GM12878 (cell line): ENCODE results near the gene C1QBP. TPM values are rescaled to one million over a fixed set of nuclear protein-coding genes. Genes with fewer than 3 reads are reported as not detected.

ENCODE experiments used
- ATAC-seq: fragments of 200-7000 bp; cut with Tn5 transposase; 3 replicates; pipeline ENCODE4 v1.9.1; 2020; ENCODE audit warnings: mild to moderate bottlenecking, moderate library complexity
- BruUV-seq: library from RNA; stranded (reverse); fragments of 400-500 nt; replicated peaks from 2 replicates; lab custom pipeline; 2021; lab: Mats Ljungman, UMichigan
- CTCF ChIA-PET: fragments of 300-600 bp; sonication (Branson Sonifier 250); formaldehyde crosslinking; extraction: SDS; loops from one replicate; lab custom pipeline; 2021; ENCODE audit warnings: inconsistent platforms; lab: Yijun Ruan, JAX
- POLR2A ChIA-PET: fragments of 350-600 bp; formaldehyde crosslinking; extraction: SDS; loops from one replicate; lab custom pipeline; 2021; ENCODE audit warnings: inconsistent platforms; lab: Charles Lee
- RAD21 ChIA-PET: fragments of 300-600 bp; sonication (Branson Sonifier 250); formaldehyde crosslinking; loops from one replicate; lab custom pipeline; 2023; ENCODE audit warnings: antibody characterized with exemption; ENCODE audit not compliant: unreplicated experiment; lab: Charles Lee
- SMC1A ChIA-PET: fragments of 300-600 bp; sonication (Branson Sonifier 250); formaldehyde crosslinking; loops from one replicate; lab custom pipeline; 2023; ENCODE audit not compliant: unreplicated experiment, uncharacterized antibody; lab: Charles Lee
- DNase-seq: peaks from one replicate; pipeline ENCODE4 v3.0.0-alpha.2; 2011; ENCODE audit warnings: low read depth, low spot score
- FAIRE-seq: peaks from 3 replicates; lab custom pipeline; 2011; peaks lifted over from hg19 to GRCh38; lab: Jason Lieb, UNC
- H2AFZ ChIP-seq: 2 replicates; pipeline ENCODE4 v1.6.0; 2011; ENCODE audit warnings: low read depth, low read length, control low read depth; ENCODE audit not compliant: control insufficient read depth
- H3K27ac ChIP-seq: 2 replicates; pipeline ENCODE4 v1.5.1; 2011; ENCODE audit warnings: control low read depth; ENCODE audit not compliant: control insufficient read depth, insufficient read depth
- H3K27me3 ChIP-seq, 2 experiments: replicated peaks in 1 of 2; 2 replicates each; pipeline versions ENCODE4 v1.6.0 to v1.6.1; 2011; ENCODE audit warnings: low read length in 1 of 2; ENCODE audit not compliant: control insufficient read depth in 2 of 2, insufficient read depth in 2 of 2
- H3K36me3 ChIP-seq, 2 experiments: 2 replicates each; pipeline ENCODE4 v1.5.1; 2011; ENCODE audit warnings: low read length in 1 of 2; ENCODE audit not compliant: control insufficient read depth in 2 of 2, insufficient read depth in 2 of 2
- H3K4me1 ChIP-seq: 2 replicates; pipeline ENCODE4 v1.6.1; 2011; ENCODE audit warnings: mild to moderate bottlenecking, low read length, moderate library complexity, mixed read lengths; ENCODE audit not compliant: control insufficient read depth, insufficient read depth
- H3K4me2 ChIP-seq: 2 replicates; pipeline ENCODE4 v1.6.0; 2011; ENCODE audit warnings: control low read depth; ENCODE audit not compliant: control insufficient read depth, insufficient read depth
- H3K4me3 ChIP-seq: fragments of 200-600 bp; sonication (generic); 2 replicates; pipeline ENCODE4 v1.5.1; 2016
- H3K79me2 ChIP-seq: 2 replicates; pipeline ENCODE4 v1.6.0; 2011; ENCODE audit warnings: low read length; ENCODE audit not compliant: control insufficient read depth, insufficient read depth
- H3K9ac ChIP-seq: 2 replicates; pipeline ENCODE4 v1.8.0; 2011; ENCODE audit warnings: low read length, control low read depth, mixed read lengths; ENCODE audit not compliant: control insufficient read depth, insufficient read depth
- H3K9me3 ChIP-seq: replicated peaks from 3 replicates; pipeline ENCODE4 v1.5.1; 2011; ENCODE audit warnings: mild to moderate bottlenecking, low read length; ENCODE audit not compliant: control insufficient read depth, insufficient read depth
- H4K20me1 ChIP-seq: 2 replicates; pipeline ENCODE4 v1.6.0; 2011; ENCODE audit not compliant: control insufficient read depth, insufficient read depth
- POLR2A ChIP-seq: IDR thresholded peaks from 2 replicates; pipeline ENCODE4 v1.6.1; 2011; ENCODE audit warnings: low read depth, mild to moderate bottlenecking, low read length
- ZNF592 ChIP-seq: fragments of 450-650 bp; IDR thresholded peaks from 2 replicates; pipeline ENCODE4 v1.6.1; 2017; ENCODE audit warnings: mild to moderate bottlenecking, moderate library complexity
- WGBS: methylation state at CpG from one replicate; pipeline ENCODE4 v1.1.6; 2016; ENCODE audit warnings: low lambda C conversion rate; ENCODE audit not compliant: insufficient replicate concordance, insufficient coverage; ENCODE audit errors: missing lambda C conversion rate; 5-methylcytosine and 5-hydroxymethylcytosine counted together
- in situ Hi-C: fragments of 300-500 bp; cut with MboI; formaldehyde crosslinking; loops from 9 replicates; pipeline ENCODE4 v1.14.3; 2018; ENCODE audit warnings: mixed read lengths
- intact Hi-C: fragments of 100-400 bp; cut with micrococcal nuclease; formaldehyde crosslinking; loops from one replicate; pipeline ENCODE4 v1.14.2; 2022; ENCODE audit not compliant: unreplicated experiment
- polyA plus RNA-seq, 11 experiments: library from polyadenylated mRNA; depleted of rRNA in 4 of 11; unstranded in 6 of 11; stranded (reverse) in 5 of 11; fragments of >200 nt; fragmentation: Nextera tagmentation in 4 of 11; fragmentation: Illumina TruSeq in 1 of 11; extraction: Ambion mirVana in 4 of 11; extraction: Trizol in 1 of 11; gene quantifications; 1 replicate in 1 of 11; 2 replicates in 10 of 11; pipeline versions ENCODE4 v1.2.1 to v1.2.3, GENCODE V29; 2011 to 2016; ENCODE audit warnings: inconsistent platforms in 2 of 11, missing spikeins in 2 of 11, low read depth in 1 of 11
- total RNA-seq, 4 experiments: library from RNA; depleted of rRNA in 3 of 4; stranded (reverse); fragments of >200 nt in 3 of 4; fragmentation: Illumina TruSeq in 1 of 4; extraction: Trizol in 1 of 4; gene quantifications; 2 replicates each; pipeline versions ENCODE4 v1.2.1 to v1.2.3, GENCODE V29; 2013 to 2021

The C1QBP gene
- total and polyA plus RNA-seq, 10 of the 15 experiments (the other 5 are each of a cell fraction or from before 2014, with no cell fraction given): 124 to 989 (median 429) TPM

DNA sequence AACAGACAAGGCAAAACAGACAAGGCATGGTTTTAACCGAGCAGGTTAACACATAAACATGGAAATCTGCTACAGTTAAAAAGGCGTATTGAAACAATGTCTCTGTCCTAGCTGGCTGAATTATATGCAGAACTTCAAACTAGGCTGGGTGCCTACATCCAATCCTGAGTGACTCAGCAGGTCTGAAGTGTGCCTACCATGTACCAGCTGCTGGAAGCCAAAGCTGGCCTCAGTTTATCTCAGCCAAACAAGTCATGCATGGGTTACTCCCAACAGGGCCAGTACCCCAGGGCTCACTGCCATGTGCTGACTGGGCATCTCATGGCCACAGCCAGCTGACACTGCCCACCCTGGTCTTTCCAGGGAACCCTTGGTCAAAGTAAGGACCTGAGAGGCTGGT, 4.0 kb downstream of the C1QBP start:
- peaks cover 9% of the 10 kb centered on the region; the same call in 1 of the 2 replicates for H3K4me1 ChIP-seq
- CTCF ChIA-PET: no interaction called here
- no peak overlapping the region; the same call in 1 of the 2 replicates for H3K9ac ChIP-seq

More for the DNA sequence above, 4.0 kb downstream of the C1QBP start:
- intact Hi-C loops: loop anchor here (5.0 kb wide), 1 partner anchor 238 kb away; no protein-coding TSS in a partner anchor
- H3K4me3 ChIP-seq: no peak overlapping the region
- ChIA-PET SMC1A (no interaction called here), RAD21 (no interaction called here), POLR2A (interaction anchor here (0.7 kb wide), 1 partner anchor 454 kb away, joined by 3 read pairs; no protein-coding TSS in a partner anchor)
- no peaks in the 10 kb centered on the region for H4K20me1 ChIP-seq
- 98% methylated on average over 2 of the region's 2 CpGs for WGBS
- peaks cover 38% of the 10 kb centered on the region for H3K79me2 ChIP-seq
- ATAC-seq: no peak
- in situ Hi-C loops: no loop called here
- FAIRE-seq: no peak
- BruUV-seq: no TSS peak
- no peaks in the 10 kb centered on the region for H3K27me3 ChIP-seq
- peak overlapping the region; percentile 39; the same call in 1 of the 2 replicates for H3K4me2 ChIP-seq
- no peaks in the 10 kb centered on the region for H3K9me3 ChIP-seq
- TF ChIP-seq ZNF592 (no peak), POLR2A (peak; percentile 43)
- H3K27ac ChIP-seq: no peak overlapping the region
- no peak for DNase-seq
- no peak overlapping the region for H2AFZ ChIP-seq
- H3K36me3 ChIP-seq: peaks cover 27 to 37% of the 10 kb centered on the region in 2 experiments
